ENCODE measurements around the gene GRM1. TPM values are rescaled to one million over a fixed set of nuclear protein-coding genes. Genes with fewer than 3 reads are reported as not detected.

Gene GRM1
- total RNA-seq, 1 donor from 2014 or later, result 0.41 TPM

DNA sequence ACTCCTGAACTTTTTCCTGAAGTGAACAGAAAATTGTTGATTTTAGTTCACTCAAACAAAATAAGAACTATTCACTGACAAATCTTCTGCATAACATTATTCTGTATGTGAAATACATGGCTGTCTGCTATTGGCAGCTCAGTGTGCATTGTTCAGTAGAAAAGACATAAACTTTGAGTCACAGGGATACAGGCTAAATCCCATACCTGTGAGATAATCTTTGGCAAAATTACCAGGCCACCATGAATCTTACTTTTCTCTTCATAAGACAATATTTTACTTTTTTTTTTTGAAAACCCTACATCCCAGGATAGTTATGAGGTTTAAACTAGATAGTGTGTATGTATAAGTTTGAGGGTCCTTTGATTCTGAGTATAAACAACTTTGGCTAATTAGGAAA is 224.8 kb downstream of the GRM1 start:
- Mint-ChIP-seq H3K27ac (no peak overlapping the region), H3K4me3 (ENCODE audit: low read depth) (no peak overlapping the region), H3K4me1 (ENCODE audit: low read depth) (no peaks in the 10 kb centered on the region), H3K36me3 (ENCODE audit: insufficient read depth) (no peaks in the 10 kb centered on the region), H3K27me3 (no peaks in the 10 kb centered on the region), H3K9me3 (ENCODE audit: low read depth) (no peaks in the 10 kb centered on the region)
- DNase-seq (ENCODE audit: low spot score, unreplicated experiment), result no peak
- TF ChIP-seq, protein P1, sequence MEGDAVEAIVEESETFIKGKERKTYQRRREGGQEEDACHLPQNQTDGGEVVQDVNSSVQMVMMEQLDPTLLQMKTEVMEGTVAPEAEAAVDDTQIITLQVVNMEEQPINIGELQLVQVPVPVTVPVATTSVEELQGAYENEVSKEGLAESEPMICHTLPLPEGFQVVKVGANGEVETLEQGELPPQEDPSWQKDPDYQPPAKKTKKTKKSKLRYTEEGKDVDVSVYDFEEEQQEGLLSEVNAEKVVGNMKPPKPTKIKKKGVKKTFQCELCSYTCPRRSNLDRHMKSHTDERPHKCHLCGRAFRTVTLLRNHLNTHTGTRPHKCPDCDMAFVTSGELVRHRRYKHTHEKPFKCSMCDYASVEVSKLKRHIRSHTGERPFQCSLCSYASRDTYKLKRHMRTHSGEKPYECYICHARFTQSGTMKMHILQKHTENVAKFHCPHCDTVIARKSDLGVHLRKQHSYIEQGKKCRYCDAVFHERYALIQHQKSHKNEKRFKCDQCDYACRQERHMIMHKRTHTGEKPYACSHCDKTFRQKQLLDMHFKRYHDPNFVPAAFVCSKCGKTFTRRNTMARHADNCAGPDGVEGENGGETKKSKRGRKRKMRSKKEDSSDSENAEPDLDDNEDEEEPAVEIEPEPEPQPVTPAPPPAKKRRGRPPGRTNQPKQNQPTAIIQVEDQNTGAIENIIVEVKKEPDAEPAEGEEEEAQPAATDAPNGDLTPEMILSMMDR (IDR thresholded peaks at IDR 0.05; ENCODE audit: unreplicated experiment), result no peak

DNA sequence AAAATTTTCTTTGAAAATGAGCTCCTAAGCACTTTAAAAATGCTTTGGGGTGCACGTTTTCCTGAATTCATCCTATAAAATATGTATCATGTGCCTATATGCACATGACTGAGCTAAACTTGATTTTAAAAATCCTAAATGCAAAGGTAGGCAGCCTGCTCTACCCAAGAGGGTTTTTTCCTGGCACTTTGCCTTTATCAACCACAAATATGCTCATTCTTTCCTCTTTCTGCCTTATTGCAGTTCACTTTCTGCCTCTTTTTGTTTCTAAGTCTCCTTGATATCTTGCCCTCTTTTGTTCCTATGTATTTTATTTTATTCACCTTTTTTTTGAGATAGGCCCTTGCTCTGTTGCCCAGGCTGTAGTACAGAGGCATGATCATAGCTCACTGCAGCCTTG is 229.3 kb downstream of the GRM1 start:
- no peak for DNase-seq (ENCODE audit: low spot score, unreplicated experiment)
- H3K4me3 Mint-ChIP-seq (ENCODE audit: low read depth), result no peak overlapping the region
- H3K27ac Mint-ChIP-seq, result no peak overlapping the region
- H3K4me1 Mint-ChIP-seq (ENCODE audit: low read depth), result no peaks in the 10 kb centered on the region
- no peaks in the 10 kb centered on the region for H3K27me3 Mint-ChIP-seq
- H3K36me3 Mint-ChIP-seq (ENCODE audit: insufficient read depth), result no peaks in the 10 kb centered on the region
- H3K9me3 Mint-ChIP-seq (ENCODE audit: low read depth), result no peaks in the 10 kb centered on the region
- TF ChIP-seq, protein P1 (IDR thresholded peaks at IDR 0.05; ENCODE audit: unreplicated experiment), result no peak

DNA sequence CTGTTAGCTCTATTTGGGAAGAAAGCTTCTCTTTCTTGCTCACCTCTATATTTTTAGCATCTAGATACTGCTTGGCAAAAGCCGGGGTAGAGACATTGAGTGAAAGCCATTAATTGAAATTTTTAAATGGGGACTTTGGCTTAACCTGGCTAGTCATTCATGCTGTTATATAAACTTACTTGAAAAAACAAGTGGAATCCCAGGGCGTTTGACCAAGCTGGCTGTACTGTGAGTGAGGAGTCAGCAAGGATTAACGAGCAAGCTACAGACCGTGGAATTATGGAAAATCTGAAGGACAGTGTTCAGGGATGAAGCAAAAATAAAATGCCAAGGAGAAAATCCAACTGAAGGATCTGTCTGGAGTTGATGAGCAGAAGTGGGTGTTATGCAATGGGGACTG is 232.0 kb downstream of the GRM1 start:
- peak overlapping the region; percentile 10 for H3K27ac Mint-ChIP-seq
- TF ChIP-seq, protein P1 (IDR thresholded peaks at IDR 0.05; ENCODE audit: unreplicated experiment), result no peak
- H3K4me3 Mint-ChIP-seq (ENCODE audit: low read depth), result no peak overlapping the region
- H3K4me1 Mint-ChIP-seq (ENCODE audit: low read depth), result no peaks in the 10 kb centered on the region
- no peaks in the 10 kb centered on the region for H3K36me3 Mint-ChIP-seq (ENCODE audit: insufficient read depth)
- DNase-seq (ENCODE audit: low spot score, unreplicated experiment), result no peak
- no peaks in the 10 kb centered on the region for H3K27me3 Mint-ChIP-seq
- H3K9me3 Mint-ChIP-seq (ENCODE audit: low read depth), result peaks cover 4% of the 10 kb centered on the region

DNA sequence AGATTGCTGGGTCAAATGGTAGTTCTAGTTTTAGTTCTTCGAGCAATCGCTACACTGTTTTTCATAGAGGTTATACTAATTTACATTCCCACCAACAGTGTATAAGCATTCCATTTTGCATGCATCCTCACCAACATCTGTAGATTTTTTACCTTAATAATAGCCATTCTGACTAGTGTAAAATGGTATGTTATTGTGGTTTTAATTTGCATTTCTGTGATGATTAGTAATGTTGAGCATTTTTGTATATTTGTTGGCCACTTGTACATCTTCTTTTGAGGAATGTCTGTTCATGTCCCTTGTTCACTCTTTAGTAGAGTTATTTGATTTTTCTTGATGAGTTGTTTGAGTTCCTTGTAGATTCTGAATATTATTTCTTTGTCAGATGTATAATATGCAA is 236.2 kb downstream of the GRM1 start:
- peaks cover 12% of the 10 kb centered on the region for H3K9me3 Mint-ChIP-seq (ENCODE audit: low read depth)
- TF ChIP-seq, protein P1 (IDR thresholded peaks at IDR 0.05; ENCODE audit: unreplicated experiment), result no peak
- H3K36me3 Mint-ChIP-seq (ENCODE audit: insufficient read depth), result no peaks in the 10 kb centered on the region
- no peak overlapping the region for H3K4me3 Mint-ChIP-seq (ENCODE audit: low read depth)
- H3K27me3 Mint-ChIP-seq, result no peaks in the 10 kb centered on the region
- peaks cover 10% of the 10 kb centered on the region for H3K4me1 Mint-ChIP-seq (ENCODE audit: low read depth)
- no peak for DNase-seq (ENCODE audit: low spot score, unreplicated experiment)
- H3K27ac Mint-ChIP-seq, result no peak overlapping the region

DNA sequence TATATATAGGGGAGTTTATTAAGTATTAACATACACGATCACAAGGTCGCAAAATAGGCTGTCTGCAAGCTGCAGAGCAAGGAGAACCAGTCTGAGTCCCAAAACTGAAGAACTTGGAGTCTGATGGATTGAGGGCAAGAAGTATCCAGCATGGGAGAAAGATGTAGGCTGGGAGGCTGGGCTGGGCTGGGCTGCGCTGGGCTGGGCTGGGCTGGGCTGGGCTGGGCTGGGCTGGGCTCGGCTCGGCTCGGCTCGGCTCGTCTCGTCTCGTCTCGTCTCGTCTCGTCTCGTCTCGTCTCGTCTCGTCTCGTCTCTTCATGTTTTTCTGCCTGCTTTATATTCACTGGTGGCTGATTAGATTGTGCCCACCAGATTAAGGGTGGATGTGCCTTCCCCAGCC is 238.6 kb downstream of the GRM1 start:
- no peak overlapping the region for H3K4me3 Mint-ChIP-seq (ENCODE audit: low read depth)
- no peak overlapping the region for H3K27ac Mint-ChIP-seq
- DNase-seq (ENCODE audit: low spot score, unreplicated experiment), result no peak
- no peaks in the 10 kb centered on the region for H3K36me3 Mint-ChIP-seq (ENCODE audit: insufficient read depth)
- H3K4me1 Mint-ChIP-seq (ENCODE audit: low read depth), result peaks cover 32% of the 10 kb centered on the region
- TF ChIP-seq, protein P1 (IDR thresholded peaks at IDR 0.05; ENCODE audit: unreplicated experiment), result no peak
- no peaks in the 10 kb centered on the region for H3K27me3 Mint-ChIP-seq
- peaks cover 12% of the 10 kb centered on the region for H3K9me3 Mint-ChIP-seq (ENCODE audit: low read depth)

Measured in progenitor cell of endocrine pancreas (in vitro differentiated cells).